Measurements from ENCODE around the gene UACA.

The UACA gene

GRCh38 chr15:70609889-70610288 lies 153.5 kb downstream of the UACA start:
- H3K4me3 ChIP-seq (ENCODE audit: low read length), result no peak overlapping the region
- TF ChIP-seq CTCF (conservative IDR thresholded peaks at IDR 0.05; ENCODE audit: low read depth, low read length), result no peak
- no peak for DNase-seq (ENCODE audit: low read depth)

GRCh38 chr15:70608144-70608543 lies 155.2 kb downstream of the UACA start:
- H3K4me3 ChIP-seq (ENCODE audit: low read length), result no peak overlapping the region
- DNase-seq (ENCODE audit: low read depth), result no peak
- no peak for TF ChIP-seq CTCF (conservative IDR thresholded peaks at IDR 0.05; ENCODE audit: low read depth, low read length)

GRCh38 chr15:70605606-70606410 lies 157.6 kb downstream of the UACA start:
- DNase-seq (ENCODE audit: low read depth), result peak; percentile 55
- no peak for TF ChIP-seq CTCF (conservative IDR thresholded peaks at IDR 0.05; ENCODE audit: low read depth, low read length)
- H3K4me3 ChIP-seq (ENCODE audit: low read length), result no peak overlapping the region

GRCh38 chr15:70604666-70605315 lies 158.6 kb downstream of the UACA start:
- no peak overlapping the region for H3K4me3 ChIP-seq (ENCODE audit: low read length)
- DNase-seq (ENCODE audit: low read depth), result peak; percentile 46
- TF ChIP-seq CTCF (conservative IDR thresholded peaks at IDR 0.05; ENCODE audit: low read depth, low read length), result peak; percentile 33
